GM19463 (cell line): Measurements from ENCODE around the gene INF2.
"Not testable (repeated sequence)": the region's sequence is repeated elsewhere in the genome, so short reads cannot be mapped to it uniquely, and the experiment has no call there.

Experiments
- ATAC-seq: cut with Tn5 transposase; IDR thresholded peaks from one replicate; pipeline ENCODE4 v1.9.1; 2021; ENCODE audit warnings: mild to moderate bottlenecking, moderate library complexity; ENCODE audit not compliant: unreplicated experiment

INF2 gene

DNA sequence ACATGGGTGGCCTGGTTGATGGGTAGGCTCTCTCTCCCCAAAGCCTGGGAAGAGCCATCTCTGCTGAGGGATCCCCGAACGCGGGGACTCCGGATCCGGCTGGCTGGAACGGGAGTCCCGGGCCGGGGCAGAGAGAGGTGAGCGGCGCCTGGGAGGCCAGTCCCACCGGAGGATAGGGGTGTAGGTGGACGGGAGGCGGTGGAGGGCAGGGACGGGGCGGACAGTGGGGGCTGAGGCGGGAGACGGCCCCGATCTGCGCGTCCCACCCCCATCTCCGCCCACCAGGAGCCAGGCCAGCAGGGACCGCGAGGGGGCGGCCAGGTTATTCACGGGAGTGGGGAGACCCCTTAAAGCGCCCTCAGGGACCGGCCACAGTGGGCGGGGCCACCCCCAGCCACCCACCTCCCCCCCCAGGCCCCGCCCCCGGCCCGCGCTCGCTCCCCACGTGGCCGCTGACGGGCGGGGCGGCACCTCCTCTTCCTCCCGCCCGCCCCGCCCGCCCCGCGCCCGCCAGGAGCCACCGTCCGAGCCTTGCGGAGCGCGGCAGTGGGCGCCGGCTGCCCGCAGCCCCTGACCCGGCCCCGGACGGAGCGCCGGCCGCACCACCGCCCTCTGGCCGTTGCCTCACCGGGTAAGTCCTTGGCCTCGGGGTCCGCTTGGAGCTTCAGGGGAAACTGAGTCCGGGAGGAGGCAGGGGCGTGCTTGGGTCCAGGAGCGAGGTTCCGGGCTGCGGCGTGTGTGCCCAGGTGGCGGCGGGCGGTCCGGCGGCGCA lies at the start of gene INF2:
Gene INF2, plus strand, starts transcription at position 510 of the 772 bp plus-strand sequence. CDS start 11,748 bp downstream, outside the sequence.
- ATAC-seq: peak; percentile 67

DNA sequence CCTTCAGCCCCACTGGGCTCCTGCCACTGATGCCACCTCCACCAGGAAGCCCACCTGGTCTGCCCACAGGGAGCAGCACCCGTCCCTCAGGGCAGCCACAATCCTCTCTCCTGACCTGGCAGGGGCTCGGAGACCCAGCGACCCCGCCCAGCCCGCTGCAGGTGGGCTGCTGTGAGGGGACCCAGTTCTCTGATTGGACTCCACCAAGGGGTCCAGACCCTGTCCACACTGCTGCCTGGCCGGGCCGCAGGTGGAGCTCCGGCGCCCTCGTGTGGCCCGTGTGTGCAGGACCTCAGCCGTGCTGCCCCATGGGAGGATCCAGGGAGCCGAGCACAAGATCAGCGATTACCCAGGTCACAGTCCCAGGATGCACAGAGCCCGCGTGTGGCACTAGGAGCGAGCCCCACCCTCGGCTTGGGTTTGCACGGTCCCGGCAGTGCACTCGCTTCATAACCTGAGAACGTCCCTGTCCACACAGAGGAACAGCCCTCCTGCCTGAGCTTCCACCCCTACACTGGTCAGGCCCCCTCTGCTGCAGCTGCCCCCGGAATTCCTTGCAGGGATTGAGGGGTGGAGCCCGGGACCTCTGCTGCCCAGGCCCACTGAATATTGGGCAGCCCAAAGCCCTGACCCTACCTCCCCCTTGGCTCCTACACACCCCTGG lies 49.4 kb upstream of the INF2 start:
- ATAC-seq: no peak

DNA sequence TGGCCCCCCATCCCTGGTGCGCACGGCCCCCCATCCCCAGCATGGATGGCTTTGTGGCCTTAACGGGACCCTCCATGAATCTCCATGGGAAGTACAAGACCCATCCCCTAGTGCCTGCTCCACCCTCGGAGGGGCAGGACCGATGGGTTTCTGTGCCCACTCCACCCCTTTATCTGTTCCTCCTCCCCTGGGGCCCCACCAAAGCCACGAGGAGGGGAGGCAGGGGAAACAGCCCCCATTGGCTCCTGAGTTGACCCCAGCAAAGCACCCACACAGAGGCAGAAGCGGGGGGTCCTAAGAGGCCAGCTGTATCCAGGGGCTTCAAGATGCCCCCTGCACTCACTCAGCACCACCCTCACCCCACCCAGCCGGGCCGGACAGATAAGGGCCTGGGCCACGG lies 48.7 kb upstream of the INF2 start:
- no peak for ATAC-seq

DNA sequence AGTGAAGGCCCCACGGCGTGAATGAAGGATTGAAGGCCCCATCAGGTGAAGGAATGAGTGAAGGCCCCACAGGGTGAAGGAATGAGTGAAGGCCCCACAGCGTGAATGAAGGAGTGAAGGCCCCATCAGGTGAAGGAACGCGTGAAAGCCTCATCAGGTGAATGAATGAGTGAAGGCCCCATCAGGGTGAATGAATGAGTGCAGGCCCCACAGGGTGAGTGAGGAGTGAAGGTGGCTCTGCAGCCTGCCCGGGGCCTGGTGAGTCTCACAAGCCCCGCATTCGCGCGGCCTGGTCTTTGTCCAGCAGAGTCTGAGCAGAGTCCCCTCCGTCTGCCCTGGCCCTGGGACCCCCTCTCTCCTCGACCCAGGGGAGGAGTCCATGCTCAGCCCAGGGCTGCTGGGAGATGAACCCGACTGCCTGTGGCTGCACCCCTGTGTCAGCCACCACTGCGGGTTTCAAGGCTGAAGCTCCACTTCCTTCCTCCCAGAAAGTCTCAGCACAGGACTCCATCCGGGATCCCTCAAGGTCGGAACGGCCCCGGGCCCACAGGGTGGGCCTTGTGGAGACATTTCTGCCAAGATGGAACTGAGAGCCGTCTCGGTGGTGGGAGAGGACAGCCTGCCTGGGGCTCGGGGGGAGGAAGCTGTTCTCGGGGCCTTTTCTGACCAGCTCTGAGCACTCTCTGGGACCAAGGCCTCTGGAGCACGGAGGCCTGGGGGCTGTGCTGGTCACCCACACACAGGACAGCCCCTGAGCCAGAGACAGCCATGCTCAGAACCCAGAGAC lies 47.5 kb upstream of the INF2 start:
- ATAC-seq: no peak

DNA sequence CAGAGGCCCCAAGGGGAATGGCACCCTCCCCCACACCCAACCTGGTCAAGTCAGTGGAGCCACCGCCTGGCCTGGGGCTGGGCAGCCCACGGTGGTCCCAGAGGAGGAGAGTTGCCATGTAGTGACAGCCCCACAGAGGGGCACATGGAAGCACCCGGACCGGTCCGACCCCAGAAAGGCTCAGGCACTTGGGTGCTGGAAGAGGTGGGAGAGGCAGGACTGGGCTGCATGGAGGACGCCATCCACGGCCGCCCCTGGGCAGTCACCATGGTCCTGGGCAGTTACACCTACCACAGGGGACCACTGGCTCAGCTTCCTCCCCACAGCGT lies 46.9 kb upstream of the INF2 start:
- ATAC-seq: no peak

DNA sequence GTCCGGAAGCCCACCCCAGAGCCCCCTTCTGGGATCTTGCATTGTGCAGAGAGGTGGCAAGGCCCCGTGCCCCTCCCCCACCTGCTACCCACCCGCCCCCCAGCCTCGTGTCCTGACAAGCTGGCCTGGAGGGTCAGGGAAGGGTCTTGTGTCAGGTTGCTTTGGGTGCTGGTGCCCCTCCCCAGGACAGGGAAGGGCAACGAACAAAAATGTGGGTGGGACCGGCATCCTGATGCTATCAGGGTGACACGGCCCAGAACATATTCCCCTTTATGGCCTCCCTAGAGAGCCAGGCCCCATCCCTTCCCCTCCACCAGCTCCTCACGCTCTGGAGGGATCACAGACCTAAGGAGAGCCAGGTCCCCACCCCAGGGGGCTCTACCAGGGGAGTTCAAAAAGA lies 46.1 kb upstream of the INF2 start:
- no peak for ATAC-seq

DNA sequence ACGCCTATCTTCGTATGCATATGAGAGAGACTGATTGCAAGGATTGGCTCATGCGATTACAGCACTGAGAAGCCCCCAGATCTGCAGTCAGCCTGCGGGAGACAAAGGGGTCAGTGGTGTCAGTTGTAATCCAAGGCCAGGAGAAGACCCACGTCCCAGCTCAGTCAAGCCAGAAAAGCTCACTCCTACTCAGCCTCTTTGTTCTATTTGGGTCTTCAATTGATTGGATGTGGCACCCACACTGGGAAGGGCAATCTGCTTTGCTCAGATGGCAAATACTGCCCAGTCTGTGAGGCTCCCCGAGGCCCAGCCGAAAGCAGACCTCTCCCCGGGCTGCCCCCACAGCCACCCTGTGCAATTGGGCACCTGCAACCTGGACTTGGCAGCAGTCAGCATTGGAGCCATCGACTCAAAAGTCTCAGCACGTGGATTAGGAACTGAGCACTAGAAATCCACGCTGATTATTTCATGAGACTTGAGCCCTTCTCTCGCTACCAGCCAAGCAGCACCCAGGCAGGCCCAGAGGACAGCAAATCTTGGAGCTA lies 45.3 kb upstream of the INF2 start:
- no peak for ATAC-seq

DNA sequence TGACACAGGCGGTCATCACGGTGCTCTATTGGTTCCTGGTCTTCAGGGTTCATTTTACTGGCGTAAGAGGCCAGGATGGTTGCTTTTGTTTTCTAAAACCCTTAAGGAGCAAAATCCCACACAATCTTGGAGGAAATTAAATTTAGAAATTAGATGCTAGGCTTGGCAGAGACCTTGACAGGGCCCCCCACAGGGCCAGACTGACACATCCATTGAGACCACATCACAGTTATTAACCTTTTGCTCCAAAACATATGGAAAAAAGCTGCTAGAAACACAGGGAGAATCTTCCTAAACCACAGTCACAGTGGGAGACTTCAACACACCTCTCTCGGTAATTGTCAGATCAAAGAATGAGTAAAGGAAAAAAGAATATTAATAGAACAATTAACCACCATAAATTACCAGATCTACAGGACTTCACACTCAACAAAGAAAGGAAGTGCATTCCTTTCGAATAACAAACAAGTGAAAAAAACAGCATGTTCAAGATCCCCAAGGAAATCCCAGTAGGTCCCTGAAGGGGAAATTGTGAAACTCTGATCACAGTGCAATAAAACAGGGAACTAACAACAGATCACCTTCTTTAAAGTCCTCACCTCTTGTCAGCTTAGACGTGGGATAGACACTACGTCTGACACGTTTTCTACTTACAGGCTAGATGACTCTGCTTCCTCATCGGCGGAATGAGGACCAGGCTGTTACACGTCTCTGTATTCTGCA lies 44.6 kb upstream of the INF2 start:
- ATAC-seq: no peak

DNA sequence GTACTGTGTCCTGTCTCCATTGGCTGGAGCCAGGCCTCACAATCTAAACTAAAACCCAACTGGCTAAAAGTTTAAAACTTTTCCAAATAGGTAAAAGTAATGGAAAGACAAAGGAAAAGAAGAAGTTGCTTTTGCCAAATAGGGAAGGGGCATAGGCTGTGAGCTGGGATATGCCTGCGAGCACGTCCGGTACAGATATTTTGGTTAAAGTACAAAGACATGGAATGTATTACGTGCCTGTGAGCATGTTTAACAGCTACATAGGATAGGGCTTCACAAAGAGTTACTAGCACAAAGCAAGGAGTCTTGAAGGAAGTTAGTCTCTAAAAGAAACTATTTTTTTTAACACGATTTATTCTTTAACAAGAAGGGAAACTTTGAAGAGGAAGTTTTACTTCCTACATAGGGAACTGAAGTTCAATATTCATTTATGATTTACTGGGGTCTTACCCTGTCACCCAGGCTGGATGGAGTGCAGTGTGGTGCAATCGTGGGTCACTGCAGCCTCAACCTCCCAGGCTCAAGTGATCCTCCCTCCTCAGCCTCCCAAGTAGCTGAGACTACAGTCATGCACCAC lies 41.9 kb upstream of the INF2 start:
- no peak for ATAC-seq

DNA sequence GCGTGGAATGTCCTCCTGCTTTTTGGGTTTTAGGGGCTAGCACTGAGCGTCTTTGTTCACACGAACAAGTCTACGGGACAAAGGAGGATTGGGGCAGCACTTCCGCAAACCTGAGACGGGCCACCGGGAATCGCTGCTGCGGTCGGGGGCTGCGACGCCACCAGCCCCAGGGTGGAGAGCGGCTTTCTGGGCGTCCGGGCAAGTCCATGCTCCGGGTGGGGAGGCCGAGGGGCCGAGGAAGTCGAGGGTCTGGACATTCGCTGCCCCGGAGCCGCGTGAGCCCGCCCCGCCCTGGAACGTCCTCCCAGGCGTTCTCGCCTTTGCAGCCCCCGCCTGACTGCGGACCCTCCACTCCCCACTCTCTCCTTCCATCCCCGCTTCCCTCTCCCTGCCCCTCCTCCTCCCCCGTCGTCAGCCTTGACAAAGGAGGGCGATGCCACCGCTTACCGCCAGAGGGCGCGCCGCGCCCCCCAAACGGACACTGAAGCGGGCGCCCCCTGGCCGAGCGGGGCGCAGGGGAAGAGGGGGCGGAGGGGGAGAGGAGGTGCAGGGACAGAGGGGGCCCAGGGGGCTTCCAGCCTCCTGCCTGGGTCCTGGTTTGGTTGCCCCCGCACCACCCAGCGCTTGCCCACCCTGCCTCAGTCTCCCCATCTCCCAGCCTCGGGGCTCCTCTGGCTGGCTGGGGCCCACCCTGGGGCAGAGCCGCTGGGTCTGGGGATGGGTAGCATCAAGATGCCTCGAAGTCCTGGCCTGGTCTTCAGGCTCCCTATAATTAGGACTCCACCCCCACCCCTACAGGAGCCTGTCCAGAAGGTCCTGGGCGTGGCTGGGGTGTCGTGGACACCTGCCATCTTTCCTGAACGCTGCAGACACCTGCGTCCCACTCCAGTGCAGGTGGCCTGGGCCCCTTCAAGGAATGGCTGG lies 39.1 kb upstream of the INF2 start:
- ATAC-seq: no peak

DNA sequence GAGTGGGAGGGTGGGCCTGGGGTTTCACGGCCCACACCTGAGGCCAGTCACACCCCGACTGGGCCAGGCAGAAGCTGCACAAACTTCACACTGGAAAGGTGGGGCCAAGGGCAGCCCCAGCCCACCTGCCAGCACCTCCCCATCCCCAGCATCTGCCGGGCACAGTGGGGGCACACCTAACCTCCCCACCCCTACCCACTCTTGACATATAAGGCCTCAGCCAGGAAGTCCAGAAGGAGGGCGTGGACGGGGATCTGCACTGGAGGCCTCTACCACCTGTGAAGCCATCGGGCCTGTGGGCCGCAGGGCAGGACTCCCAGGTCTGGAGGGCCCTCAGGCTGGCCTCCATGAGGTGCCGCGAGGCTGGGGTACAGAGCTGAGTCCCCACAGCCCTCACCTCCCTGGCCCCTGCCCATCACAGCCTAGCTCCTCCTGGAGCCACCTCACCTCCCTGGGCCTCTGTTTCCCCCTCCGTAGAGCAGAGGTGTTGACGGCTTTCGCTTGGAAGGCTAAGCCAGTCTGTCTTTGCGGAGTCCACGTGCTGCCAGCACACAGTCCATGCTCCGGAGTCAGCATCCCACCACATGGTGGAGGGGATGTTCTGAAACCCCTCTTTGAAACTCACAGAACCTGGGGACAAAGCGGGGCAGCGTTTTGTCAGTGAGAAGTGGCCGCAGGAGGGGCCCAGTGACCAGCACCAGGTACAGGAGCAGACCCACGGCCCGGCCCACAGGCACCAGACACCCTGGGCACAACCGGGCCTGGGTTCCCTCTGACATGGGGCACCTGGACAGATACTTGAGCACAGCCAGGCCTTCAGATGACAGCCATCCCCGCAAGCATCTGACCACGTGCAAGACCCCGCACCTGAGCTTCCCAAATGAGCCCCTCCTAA lies 38.2 kb upstream of the INF2 start:
- no peak for ATAC-seq

DNA sequence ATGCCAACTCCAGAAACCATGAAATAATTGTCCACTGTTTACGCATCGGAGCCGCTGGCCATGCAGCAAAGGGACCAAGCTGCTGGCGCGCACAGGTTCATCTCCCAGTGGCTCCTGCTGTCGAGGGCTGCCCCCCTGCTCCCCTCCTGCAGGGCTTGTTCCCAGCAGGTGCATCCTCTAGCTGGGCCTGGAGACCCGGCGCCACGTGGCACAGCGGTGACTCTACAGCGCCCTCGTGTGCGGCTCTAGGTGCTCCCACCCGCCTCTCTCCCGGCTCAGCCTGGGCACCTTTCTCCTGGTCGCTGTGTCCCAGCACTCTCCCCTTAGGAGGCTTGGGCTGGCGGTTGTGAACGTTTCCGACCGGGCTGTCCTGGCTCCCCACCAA lies 37.5 kb upstream of the INF2 start:
- ATAC-seq: no peak

DNA sequence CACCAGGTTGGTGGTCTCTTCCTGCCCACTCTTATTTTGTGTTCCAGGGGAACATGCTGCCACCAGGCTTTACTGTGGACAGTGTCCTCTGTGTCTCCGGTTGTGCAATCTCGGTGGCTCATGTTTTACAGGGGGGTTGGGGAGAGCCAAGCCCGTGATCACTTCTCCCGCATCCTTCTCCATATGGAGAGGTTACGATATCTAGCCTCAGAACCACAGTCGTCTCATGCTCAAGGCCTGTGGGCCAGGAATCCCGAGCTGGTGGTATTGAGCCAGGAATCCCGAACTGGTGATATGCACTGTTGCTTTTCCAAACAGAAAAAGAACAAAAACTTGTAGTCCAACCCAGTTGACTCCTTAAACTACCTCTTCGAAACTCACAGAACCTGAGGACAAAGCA lies 37.0 kb upstream of the INF2 start:
- ATAC-seq: no peak

DNA sequence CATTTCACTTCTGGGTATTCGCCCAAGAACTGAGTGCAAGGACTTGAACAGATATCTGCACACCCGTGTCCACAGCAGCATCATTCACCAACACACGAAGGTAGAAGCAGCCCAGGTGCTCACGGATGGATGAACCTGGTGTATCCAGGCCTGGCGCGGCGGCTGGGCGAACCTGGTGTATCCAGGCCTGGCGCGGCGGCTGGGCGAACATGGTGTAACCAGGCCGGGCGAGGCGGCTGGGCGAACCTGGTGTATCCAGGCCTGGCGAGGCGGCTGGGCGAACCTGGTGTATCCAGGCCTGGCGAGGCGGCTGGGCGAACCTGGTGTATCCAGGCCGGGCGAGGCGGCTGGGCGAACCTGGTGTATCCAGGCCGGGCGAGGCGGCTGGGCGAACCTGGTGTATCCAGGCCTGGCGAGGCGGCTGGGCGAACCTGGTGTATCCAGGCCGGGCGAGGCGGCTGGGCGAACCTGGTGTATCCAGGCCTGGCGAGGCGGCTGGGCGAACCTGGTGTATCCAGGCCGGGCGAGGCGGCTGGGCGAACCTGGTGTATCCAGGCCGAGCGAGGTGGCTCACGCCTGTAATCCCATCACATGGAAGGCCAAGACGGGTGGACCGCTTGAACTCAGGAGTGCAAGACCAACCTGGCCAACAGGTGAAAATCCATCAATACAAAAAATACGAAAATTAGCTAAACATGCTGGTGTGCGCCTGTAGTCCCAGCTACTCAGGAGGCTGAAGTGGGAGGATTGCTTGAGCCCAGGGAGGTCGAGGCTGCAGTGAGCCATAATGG lies 36.1 kb upstream of the INF2 start:
- not testable (repeated sequence) for ATAC-seq

DNA sequence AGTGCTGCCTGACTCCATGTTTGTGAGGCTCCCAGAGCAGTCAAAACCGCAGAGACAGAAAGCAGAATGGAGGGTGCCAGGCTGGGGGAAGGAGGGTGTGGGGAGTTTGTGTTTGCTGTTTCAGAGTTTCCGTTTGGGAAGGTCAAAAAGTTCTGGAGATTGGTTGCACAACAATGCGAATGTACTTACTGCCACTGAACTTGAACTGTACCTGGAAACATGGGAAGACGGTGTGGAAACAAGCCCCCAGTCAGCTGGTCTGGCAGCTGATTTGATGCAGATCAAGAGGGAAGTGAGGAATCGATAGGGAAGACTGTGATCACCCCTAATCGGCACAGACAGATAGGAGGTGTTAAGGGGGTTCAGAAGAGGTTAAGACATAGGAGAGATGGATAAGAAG lies 35.3 kb upstream of the INF2 start:
- no peak for ATAC-seq

DNA sequence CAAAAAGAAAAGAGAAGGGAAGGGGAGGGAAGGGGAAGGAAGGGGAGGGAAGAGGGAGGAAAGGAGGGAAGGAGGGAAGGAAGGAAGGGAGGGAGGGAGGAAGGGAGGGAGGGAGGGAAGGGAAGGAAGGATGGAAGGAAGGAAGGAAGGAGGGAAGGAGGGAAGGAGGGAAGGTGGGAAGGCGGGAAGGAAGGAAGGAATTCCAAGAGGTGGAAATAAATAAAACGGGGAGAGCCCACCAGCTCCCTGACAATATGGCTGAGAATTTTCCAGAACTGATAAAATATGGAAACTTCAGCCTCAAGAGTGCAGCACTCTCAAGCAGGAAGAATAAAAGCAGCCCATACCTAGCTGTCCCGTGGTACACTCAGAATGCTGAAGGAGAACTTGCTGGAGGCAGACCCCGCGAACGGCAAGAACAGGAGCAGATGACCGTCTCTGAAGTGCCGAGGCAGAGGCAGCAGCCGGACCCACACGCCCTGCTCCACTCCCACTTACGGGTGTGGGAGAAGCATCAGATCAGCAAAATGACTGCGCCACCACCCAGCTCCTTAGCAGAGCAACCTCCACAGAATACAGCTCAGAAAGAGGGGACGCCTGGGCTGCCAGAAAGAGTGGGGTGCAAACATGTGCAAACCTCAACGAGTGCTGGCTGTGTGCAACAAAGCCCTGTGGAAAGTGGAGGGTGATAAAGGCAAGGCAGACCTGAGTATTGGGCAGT lies 34.1 kb upstream of the INF2 start:
- no peak for ATAC-seq

DNA sequence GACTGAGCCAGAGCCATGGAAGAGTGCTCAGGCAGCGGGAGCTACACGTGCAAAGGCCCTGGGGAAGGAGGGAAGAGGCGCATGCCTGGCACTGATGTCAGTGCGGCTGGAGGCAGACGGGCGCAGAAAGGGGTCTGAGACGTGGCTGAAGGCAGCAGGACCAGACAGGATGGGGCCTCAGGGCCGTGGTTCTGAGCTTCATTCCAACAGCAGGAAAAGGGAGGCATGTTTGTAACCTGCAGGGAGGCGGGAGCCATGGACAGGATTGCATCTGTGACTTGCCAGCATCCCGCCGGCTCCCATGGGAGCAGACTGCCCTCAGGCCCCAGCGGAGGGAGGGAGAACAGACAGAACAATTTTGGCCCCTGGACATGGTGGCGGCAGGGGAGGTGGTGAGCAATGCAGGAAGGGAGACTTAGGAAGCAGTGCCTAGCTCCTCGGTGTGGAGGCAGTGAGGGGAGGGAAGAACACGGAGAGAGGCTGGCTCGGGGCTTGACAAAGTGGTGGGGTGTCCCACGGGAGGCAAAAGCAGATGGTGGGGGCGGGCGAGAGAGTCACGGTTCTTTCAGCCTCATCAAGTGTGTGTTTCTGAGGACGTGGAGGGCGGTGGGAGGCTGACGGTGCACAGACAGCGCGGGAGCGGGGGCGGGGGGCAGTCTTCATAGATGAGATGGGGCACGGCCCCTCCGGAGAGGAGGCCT lies 33.3 kb upstream of the INF2 start:
- ATAC-seq: no peak
